ENCODE measurements around the gene HK3. TPM values are rescaled to one million over a fixed set of nuclear protein-coding genes. Genes with fewer than 3 reads are reported as not detected.

HK3 gene
- total and polyA plus RNA-seq, 4 donors: 4.3 to 25.5 (median 13.3) TPM

GRCh38 chr5:176831425-176831824 is 67.7 kb downstream of the HK3 start:
- Histone ChIP-seq H3K27ac (ENCODE audit: low read depth in 1 of 2, low read length in 2 of 2) (no peak overlapping the region), H3K36me3 (ENCODE audit: control insufficient read depth in 4 of 4, insufficient read depth in 3 of 4, low read depth in 1 of 4, low read length in 3 of 4) (no peaks in the 10 kb centered on the region), H3K27me3 (ENCODE audit: control insufficient read depth in 4 of 4, insufficient read depth in 4 of 4, low read length in 3 of 4) (no peaks in the 10 kb centered on the region), H3K4me3 (ENCODE audit: low read depth in 1 of 3, low read length in 3 of 3) (no peak overlapping the region), H3K9ac (ENCODE audit: low read depth in 1 of 2, low read length in 2 of 2) (no peak overlapping the region), H3K4me1 (ENCODE audit: control insufficient read depth in 4 of 4, insufficient read depth in 4 of 4, low read length in 3 of 4) (no peaks in the 10 kb centered on the region), H3K9me3 (ENCODE audit: control insufficient read depth in 4 of 4, low read length in 3 of 4) (no peaks in the 10 kb centered on the region)
- no peak for DNase-seq (ENCODE audit: low spot score)
- no peak for TF ChIP-seq FOXA2 (IDR thresholded peaks at IDR 0.05)
- no peak for TF ChIP-seq GABPA (IDR thresholded peaks at IDR 0.05 in 1 of 2, conservative IDR thresholded peaks at IDR 0.05 in 1 of 2)
- no peak for TF ChIP-seq RXRA (IDR thresholded peaks at IDR 0.05)
- no peak for TF ChIP-seq RAD21 (IDR thresholded peaks at IDR 0.05)
- TF ChIP-seq NR2F2 (IDR thresholded peaks at IDR 0.05): no peak
- no peak for TF ChIP-seq SP1 (IDR thresholded peaks at IDR 0.05)
- TF ChIP-seq HNF4G (IDR thresholded peaks at IDR 0.05): no peak
- TF ChIP-seq JUND (IDR thresholded peaks at IDR 0.05): no peak
- TF ChIP-seq FOXA1 (IDR thresholded peaks at IDR 0.05): no peak
- TF ChIP-seq YY1 (IDR thresholded peaks at IDR 0.05): no peak
- TF ChIP-seq CTCF (IDR thresholded peaks at IDR 0.05; ENCODE audit: low read depth, low read length, missing input control): no peak
- no peak for TF ChIP-seq MAX (IDR thresholded peaks at IDR 0.05)
- TF ChIP-seq REST (IDR thresholded peaks at IDR 0.05): no peak
- WGBS: 75% methylated on average over 8 of the region's 8 CpGs

GRCh38 chr5:176830995-176831423 is 68.1 kb downstream of the HK3 start:
- WGBS: 50% methylated on average over 9 of the region's 9 CpGs

More at GRCh38 chr5:176830995-176831423, 68.1 kb downstream of the HK3 start:
- H3K36me3 ChIP-seq (ENCODE audit: control insufficient read depth in 4 of 4, insufficient read depth in 3 of 4, low read depth in 1 of 4, low read length in 3 of 4): no peaks in the 10 kb centered on the region
- H3K4me3 ChIP-seq (ENCODE audit: low read depth in 1 of 3, low read length in 3 of 3): no peak overlapping the region
- no peak overlapping the region for H3K9ac ChIP-seq (ENCODE audit: low read depth in 1 of 2, low read length in 2 of 2)
- no peaks in the 10 kb centered on the region for H3K4me1 ChIP-seq (ENCODE audit: control insufficient read depth in 4 of 4, insufficient read depth in 4 of 4, low read length in 3 of 4)
- H3K27me3 ChIP-seq (ENCODE audit: control insufficient read depth in 4 of 4, insufficient read depth in 4 of 4, low read length in 3 of 4): no peaks in the 10 kb centered on the region
- TF ChIP-seq RXRA (IDR thresholded peaks at IDR 0.05): no peak
- no peak for TF ChIP-seq FOXA2 (IDR thresholded peaks at IDR 0.05)
- TF ChIP-seq FOXA1 (IDR thresholded peaks at IDR 0.05): no peak
- TF ChIP-seq REST (IDR thresholded peaks at IDR 0.05): no peak
- TF ChIP-seq SP1 (IDR thresholded peaks at IDR 0.05): no peak
- no peak for TF ChIP-seq TAF1 (conservative IDR thresholded peaks at IDR 0.05)
- TF ChIP-seq NR2F2 (IDR thresholded peaks at IDR 0.05): no peak
- no peak for TF ChIP-seq ZBTB33 (IDR thresholded peaks at IDR 0.05)
- TF ChIP-seq RAD21 (IDR thresholded peaks at IDR 0.05): no peak
- TF ChIP-seq YY1 (IDR thresholded peaks at IDR 0.05): no peak
- TF ChIP-seq HNF4A (conservative IDR thresholded peaks at IDR 0.05): no peak
- TF ChIP-seq JUND (IDR thresholded peaks at IDR 0.05): no peak
- no peak for TF ChIP-seq GABPA (IDR thresholded peaks at IDR 0.05 in 1 of 2, conservative IDR thresholded peaks at IDR 0.05 in 1 of 2)
- no peak for DNase-seq (ENCODE audit: low spot score)
- H3K9me3 ChIP-seq (ENCODE audit: control insufficient read depth in 4 of 4, low read length in 3 of 4): no peaks in the 10 kb centered on the region
- H3K27ac ChIP-seq (ENCODE audit: low read depth in 1 of 2, low read length in 2 of 2): no peak overlapping the region

Data from liver (tissue), 9 donors.